PC-3 (cell line): Measurements from ENCODE around the gene JAG2.

Source experiments
- CTCF ChIP-seq: fragments of 300-600 bp; sonication (generic); conservative IDR thresholded peaks from 2 replicates; pipeline ENCODE4 v1.5.1; 2017; ENCODE audit warnings: antibody characterized with exemption, low read depth, mild to moderate bottlenecking, low read length
- EZH2 ChIP-seq: fragments of 300-600 bp; sonication (generic); IDR thresholded peaks from one replicate; pipeline ENCODE4 v1.6.1; 2017; ENCODE audit warnings: antibody characterized with exemption, mild to moderate bottlenecking, low read length; ENCODE audit not compliant: unreplicated experiment
- EZH2phosphoT487 ChIP-seq: fragments of 300-600 bp; sonication (generic); IDR thresholded peaks from 2 replicates; pipeline ENCODE4 v1.6.1; 2018; ENCODE audit warnings: mild to moderate bottlenecking, antibody characterized with exemption, low read length, borderline replicate concordance

DNA sequence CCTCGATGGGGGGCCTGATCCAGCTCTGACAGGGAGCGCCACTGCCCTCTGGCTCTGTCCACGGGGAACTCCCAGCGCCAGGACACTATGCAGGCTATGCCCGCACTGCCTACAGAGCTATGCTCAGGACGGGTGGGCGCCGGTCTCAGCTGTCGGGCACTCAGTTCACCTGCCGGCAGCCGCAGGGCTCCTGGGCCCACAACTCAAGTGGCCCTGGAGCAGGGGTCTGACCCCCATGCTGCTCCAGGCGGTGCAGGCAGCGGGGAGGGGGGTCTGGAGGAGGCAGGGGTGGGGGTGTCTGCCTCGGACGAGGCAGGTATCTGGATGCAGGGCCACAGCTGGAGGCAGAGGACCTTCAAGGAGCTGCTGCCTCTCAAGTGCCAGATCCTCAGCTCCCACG, 41.1 kb upstream of the JAG2 start:
- no peak for TF ChIP-seq CTCF
- no peak for TF ChIP-seq EZH2phosphoT487
- no peak for TF ChIP-seq EZH2
